ENCODE data around the gene FBRSL1.

Gene FBRSL1

DNA sequence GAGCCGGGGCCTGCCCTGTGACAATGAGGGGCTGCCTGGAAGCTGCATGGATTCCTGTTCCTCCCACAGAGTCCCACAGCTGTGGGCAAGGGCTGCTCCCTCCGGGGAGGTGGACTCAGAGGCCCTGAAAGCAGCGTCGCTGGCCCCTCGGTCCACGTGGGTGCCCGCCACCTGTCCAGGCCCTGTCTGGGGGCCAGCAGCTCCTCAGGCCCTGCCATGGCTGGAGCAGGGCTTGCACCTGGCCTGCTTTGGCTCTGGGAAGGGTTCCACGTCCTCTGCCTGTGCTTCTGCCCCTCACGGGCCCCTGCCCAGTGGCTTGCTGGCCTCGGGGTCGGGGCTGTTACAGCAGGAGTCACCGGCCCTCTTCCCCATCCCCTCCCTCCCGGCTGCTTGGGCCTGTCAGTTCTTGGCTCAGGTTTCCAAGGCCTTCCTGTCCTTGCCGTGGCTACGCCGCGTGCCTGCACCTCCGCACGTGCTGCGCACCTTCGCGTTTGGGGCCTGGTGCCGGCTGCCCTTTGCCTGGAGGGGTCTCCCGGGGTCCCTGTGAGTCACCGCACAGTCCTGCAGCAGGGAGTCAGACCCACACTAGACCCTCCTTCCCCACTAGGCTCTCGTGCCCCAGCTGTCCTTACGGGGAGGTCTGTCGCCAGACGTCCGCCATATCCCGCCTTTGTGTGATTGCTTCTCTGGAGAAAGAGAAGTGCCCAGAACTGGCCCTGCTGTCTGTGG lies 5.8 kb downstream of the FBRSL1 start:
- peaks cover 7% of the 10 kb centered on the region for H3K4me1 ChIP-seq (ENCODE audit: insufficient read depth, low read length)
- H3K4me3 ChIP-seq (ENCODE audit: low read length): no peak overlapping the region
- no peaks in the 10 kb centered on the region; the same call in 1 of the 2 replicates for H3K36me3 ChIP-seq (ENCODE audit: insufficient read depth, low read depth, low read length)
- no peak overlapping the region for H3K27ac ChIP-seq (ENCODE audit: low read length)
- H3K9ac ChIP-seq (ENCODE audit: low read depth, low read length): no peak overlapping the region
- H3K27me3 ChIP-seq (ENCODE audit: insufficient read depth, low read length): peaks cover 15% of the 10 kb centered on the region
- H3K9me3 ChIP-seq (ENCODE audit: insufficient read depth, low read depth, low read length): no peaks in the 10 kb centered on the region

- Histone ChIP-seq H3K27me3 (ENCODE audit: insufficient read depth, low read length) (peaks cover 10% of the 10 kb centered on the region; the same call in 1 of the 2 replicates), H3K27ac (ENCODE audit: low read length) (no peak overlapping the region), H3K4me3 (ENCODE audit: low read length) (no peak overlapping the region), H3K9me3 (ENCODE audit: insufficient read depth, low read depth, low read length) (no peaks in the 10 kb centered on the region), H3K36me3 (ENCODE audit: insufficient read depth, low read depth, low read length) (no peaks in the 10 kb centered on the region; the same call in 1 of the 2 replicates), H3K9ac (ENCODE audit: low read depth, low read length) (no peak overlapping the region), H3K4me1 (ENCODE audit: insufficient read depth, low read length) (peaks cover 3% of the 10 kb centered on the region)
These were observed 6.4 kb downstream of the FBRSL1 start for GRCh38 chr12:132496358-132496669.

- Histone ChIP-seq H3K9me3 (ENCODE audit: insufficient read depth, low read depth, low read length) (no peaks in the 10 kb centered on the region), H3K4me1 (ENCODE audit: insufficient read depth, low read length) (no peaks in the 10 kb centered on the region; the same call in 1 of the 2 replicates), H3K9ac (ENCODE audit: low read depth, low read length) (no peak overlapping the region), H3K4me3 (ENCODE audit: low read length) (no peak overlapping the region), H3K27me3 (ENCODE audit: insufficient read depth, low read length) (peaks cover 6% of the 10 kb centered on the region; the same call in 1 of the 2 replicates), H3K27ac (ENCODE audit: low read length) (no peak overlapping the region), H3K36me3 (ENCODE audit: insufficient read depth, low read depth, low read length) (no peaks in the 10 kb centered on the region; the same call in 1 of the 2 replicates)
These were observed 6.8 kb downstream of the FBRSL1 start for GRCh38 chr12:132496710-132497109.

DNA sequence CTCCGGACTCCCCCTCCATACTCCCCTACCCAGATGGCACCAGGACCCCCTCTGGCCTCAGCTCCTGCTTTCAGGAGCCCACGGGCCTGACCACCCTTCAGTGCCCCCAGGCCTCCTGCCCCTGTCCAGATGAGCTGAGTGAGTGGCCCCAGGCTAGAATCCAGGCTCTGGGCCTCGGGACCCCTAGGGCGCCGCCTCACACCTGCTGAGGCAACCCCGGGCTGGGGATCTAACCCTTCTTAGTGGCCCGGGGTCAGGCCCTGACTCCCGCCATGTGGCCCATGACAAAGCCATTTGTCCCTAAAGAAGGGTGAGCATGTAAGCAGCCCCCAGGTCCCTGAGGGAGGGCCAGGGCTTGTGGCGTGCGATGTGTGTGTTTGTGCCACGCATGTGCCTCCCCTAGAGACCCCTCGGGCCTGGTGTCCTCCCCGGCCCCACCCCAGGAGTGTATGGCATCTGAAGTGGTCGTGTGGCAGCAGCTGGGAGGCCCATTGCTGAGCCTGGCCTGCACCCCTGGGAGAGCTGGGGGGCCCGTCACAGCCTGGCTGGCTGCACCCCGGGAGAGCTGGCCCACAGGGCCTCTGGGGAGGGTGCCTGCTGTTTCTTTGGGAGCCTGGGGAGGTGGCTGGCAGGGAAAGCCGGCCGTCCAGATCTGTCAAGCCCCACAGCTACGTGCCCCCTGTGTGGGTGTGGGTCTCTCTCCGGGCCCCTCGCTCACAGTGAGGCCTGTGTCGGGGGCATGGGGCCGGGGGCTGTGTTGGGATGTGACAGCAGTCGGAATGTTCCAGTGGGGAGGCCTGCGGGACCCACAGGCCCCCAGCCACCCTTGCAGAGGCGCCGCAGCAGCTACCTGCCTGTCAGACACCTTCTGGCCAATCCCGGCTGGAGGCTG lies 7.8 kb downstream of the FBRSL1 start:
- no peak overlapping the region for H3K27ac ChIP-seq (ENCODE audit: low read length)

DNA sequence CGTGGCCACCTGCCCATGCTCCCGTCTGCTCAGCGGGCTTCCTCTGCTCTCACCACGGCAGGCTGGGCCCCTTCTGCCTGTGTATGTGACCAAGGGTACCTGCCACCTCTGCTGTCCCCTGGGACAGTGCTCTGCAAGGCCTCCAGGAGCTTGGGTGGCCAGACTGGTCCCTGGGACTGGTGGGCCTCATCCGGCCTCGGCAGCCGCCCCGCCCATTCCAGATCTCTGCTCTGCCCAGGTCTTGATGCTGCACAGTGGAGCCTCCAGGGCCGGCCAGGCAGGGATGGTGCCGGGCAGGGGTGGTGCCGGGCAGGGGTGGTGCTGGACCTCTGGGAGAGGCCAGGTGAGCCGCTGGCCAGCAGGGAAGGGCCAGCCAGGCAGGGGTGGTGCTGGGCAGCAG lies 9.0 kb downstream of the FBRSL1 start:
- no peaks in the 10 kb centered on the region for H3K27me3 ChIP-seq (ENCODE audit: insufficient read depth, low read length)
- H3K36me3 ChIP-seq (ENCODE audit: insufficient read depth, low read depth, low read length): no peaks in the 10 kb centered on the region
- H3K4me1 ChIP-seq (ENCODE audit: insufficient read depth, low read length): peaks cover 4% of the 10 kb centered on the region; the same call in 1 of the 2 replicates
- H3K9ac ChIP-seq (ENCODE audit: low read depth, low read length): no peak overlapping the region
- no peak overlapping the region for H3K4me3 ChIP-seq (ENCODE audit: low read length)
- no peak overlapping the region for H3K27ac ChIP-seq (ENCODE audit: low read length)
- no peaks in the 10 kb centered on the region for H3K9me3 ChIP-seq (ENCODE audit: insufficient read depth, low read depth, low read length)

More for the DNA sequence above, 7.8 kb downstream of the FBRSL1 start:
- Histone ChIP-seq H3K9me3 (ENCODE audit: insufficient read depth, low read depth, low read length) (no peaks in the 10 kb centered on the region), H3K9ac (ENCODE audit: low read depth, low read length) (no peak overlapping the region), H3K36me3 (ENCODE audit: insufficient read depth, low read depth, low read length) (no peaks in the 10 kb centered on the region), H3K4me3 (ENCODE audit: low read length) (no peak overlapping the region), H3K27me3 (ENCODE audit: insufficient read depth, low read length) (no peaks in the 10 kb centered on the region), H3K4me1 (ENCODE audit: insufficient read depth, low read length) (peaks cover 4% of the 10 kb centered on the region; the same call in 1 of the 2 replicates)

- H3K27ac ChIP-seq (ENCODE audit: low read length): no peak overlapping the region
- H3K9me3 ChIP-seq (ENCODE audit: insufficient read depth, low read depth, low read length): no peaks in the 10 kb centered on the region
- peaks cover 4% of the 10 kb centered on the region; the same call in 1 of the 2 replicates for H3K4me1 ChIP-seq (ENCODE audit: insufficient read depth, low read length)
- H3K36me3 ChIP-seq (ENCODE audit: insufficient read depth, low read depth, low read length): no peaks in the 10 kb centered on the region
- no peaks in the 10 kb centered on the region for H3K27me3 ChIP-seq (ENCODE audit: insufficient read depth, low read length)
- no peak overlapping the region for H3K9ac ChIP-seq (ENCODE audit: low read depth, low read length)
- no peak overlapping the region for H3K4me3 ChIP-seq (ENCODE audit: low read length)
These were observed 10.3 kb downstream of the FBRSL1 start for GRCh38 chr12:132500142-132500855.

DNA sequence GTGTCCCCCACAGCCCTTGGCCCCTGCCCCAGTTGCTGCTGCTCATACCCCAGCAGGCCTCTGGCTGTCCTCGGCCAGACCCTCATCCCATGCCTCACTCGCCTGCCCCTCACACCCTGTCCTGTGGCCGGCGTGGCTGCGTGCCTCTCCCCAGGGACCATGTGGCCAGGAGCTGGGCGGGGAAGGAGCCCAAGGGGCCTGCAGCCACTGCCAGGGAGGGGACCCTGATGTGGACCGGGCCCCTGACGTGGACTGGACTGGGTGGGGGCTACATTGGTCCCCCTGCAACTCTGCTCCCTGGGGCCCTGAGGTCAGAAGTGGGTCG lies 10.9 kb downstream of the FBRSL1 start:
- peaks cover 4% of the 10 kb centered on the region; the same call in 1 of the 2 replicates for H3K4me1 ChIP-seq (ENCODE audit: insufficient read depth, low read length)
- H3K27me3 ChIP-seq (ENCODE audit: insufficient read depth, low read length): no peaks in the 10 kb centered on the region
- no peak overlapping the region for H3K9ac ChIP-seq (ENCODE audit: low read depth, low read length)
- H3K9me3 ChIP-seq (ENCODE audit: insufficient read depth, low read depth, low read length): no peaks in the 10 kb centered on the region
- H3K36me3 ChIP-seq (ENCODE audit: insufficient read depth, low read depth, low read length): no peaks in the 10 kb centered on the region
- H3K27ac ChIP-seq (ENCODE audit: low read length): no peak overlapping the region
- H3K4me3 ChIP-seq (ENCODE audit: low read length): no peak overlapping the region

- Histone ChIP-seq H3K27ac (ENCODE audit: low read length) (no peak overlapping the region), H3K4me1 (ENCODE audit: insufficient read depth, low read length) (peaks cover 5% of the 10 kb centered on the region; the same call in 1 of the 2 replicates), H3K9ac (ENCODE audit: low read depth, low read length) (no peak overlapping the region)
These were observed 11.4 kb downstream of the FBRSL1 start for GRCh38 chr12:132501204-132501940.

GRCh38 chr12:132502149-132502881 lies 12.4 kb downstream of the FBRSL1 start:
- Histone ChIP-seq H3K27me3 (ENCODE audit: insufficient read depth, low read length) (no peaks in the 10 kb centered on the region), H3K9me3 (ENCODE audit: insufficient read depth, low read depth, low read length) (no peaks in the 10 kb centered on the region), H3K4me3 (ENCODE audit: low read length) (no peak overlapping the region), H3K36me3 (ENCODE audit: insufficient read depth, low read depth, low read length) (no peaks in the 10 kb centered on the region), H3K27ac (ENCODE audit: low read length) (no peak overlapping the region), H3K4me1 (ENCODE audit: insufficient read depth, low read length) (peaks cover 7% of the 10 kb centered on the region; the same call in 1 of the 2 replicates), H3K9ac (ENCODE audit: low read depth, low read length) (no peak overlapping the region)

More at GRCh38 chr12:132501204-132501940, 11.4 kb downstream of the FBRSL1 start:
- H3K27me3 ChIP-seq (ENCODE audit: insufficient read depth, low read length): no peaks in the 10 kb centered on the region
- no peaks in the 10 kb centered on the region for H3K36me3 ChIP-seq (ENCODE audit: insufficient read depth, low read depth, low read length)
- H3K4me3 ChIP-seq (ENCODE audit: low read length): no peak overlapping the region
- no peaks in the 10 kb centered on the region for H3K9me3 ChIP-seq (ENCODE audit: insufficient read depth, low read depth, low read length)

DNA sequence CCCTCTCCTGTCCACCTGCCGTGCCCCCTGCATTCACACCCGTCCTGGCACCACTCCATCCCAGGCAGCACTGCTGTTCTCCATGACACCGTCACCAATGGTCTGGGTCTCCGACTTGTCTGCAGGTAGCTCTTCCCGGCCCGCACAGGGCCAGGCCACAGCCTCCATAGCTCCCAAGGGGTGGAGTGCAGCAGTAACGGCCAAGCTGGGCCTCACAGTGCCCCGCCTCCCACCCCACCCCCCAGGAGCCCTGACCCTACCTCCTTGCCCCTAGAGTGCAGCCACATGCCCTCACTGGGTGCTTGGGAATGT lies 12.9 kb downstream of the FBRSL1 start:
- H3K27me3 ChIP-seq (ENCODE audit: insufficient read depth, low read length): no peaks in the 10 kb centered on the region
- no peak overlapping the region for H3K9ac ChIP-seq (ENCODE audit: low read depth, low read length)
- H3K27ac ChIP-seq (ENCODE audit: low read length): no peak overlapping the region
- no peaks in the 10 kb centered on the region for H3K9me3 ChIP-seq (ENCODE audit: insufficient read depth, low read depth, low read length)
- H3K4me1 ChIP-seq (ENCODE audit: insufficient read depth, low read length): peaks cover 7% of the 10 kb centered on the region; the same call in 1 of the 2 replicates
- no peak overlapping the region for H3K4me3 ChIP-seq (ENCODE audit: low read length)
- no peaks in the 10 kb centered on the region for H3K36me3 ChIP-seq (ENCODE audit: insufficient read depth, low read depth, low read length)

Measured in iPS-20b (cell line).